ENCODE results near the gene ZMAT5. TPM values are rescaled to one million over a fixed set of nuclear protein-coding genes. Genes with fewer than 3 reads are reported as not detected.

The ZMAT5 gene, protein sequence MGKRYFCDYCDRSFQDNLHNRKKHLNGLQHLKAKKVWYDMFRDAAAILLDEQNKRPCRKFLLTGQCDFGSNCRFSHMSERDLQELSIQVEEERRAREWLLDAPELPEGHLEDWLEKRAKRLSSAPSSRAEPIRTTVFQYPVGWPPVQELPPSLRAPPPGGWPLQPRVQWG
- total RNA-seq, result 28.6 and 36.1 TPM in 2 replicates

DNA sequence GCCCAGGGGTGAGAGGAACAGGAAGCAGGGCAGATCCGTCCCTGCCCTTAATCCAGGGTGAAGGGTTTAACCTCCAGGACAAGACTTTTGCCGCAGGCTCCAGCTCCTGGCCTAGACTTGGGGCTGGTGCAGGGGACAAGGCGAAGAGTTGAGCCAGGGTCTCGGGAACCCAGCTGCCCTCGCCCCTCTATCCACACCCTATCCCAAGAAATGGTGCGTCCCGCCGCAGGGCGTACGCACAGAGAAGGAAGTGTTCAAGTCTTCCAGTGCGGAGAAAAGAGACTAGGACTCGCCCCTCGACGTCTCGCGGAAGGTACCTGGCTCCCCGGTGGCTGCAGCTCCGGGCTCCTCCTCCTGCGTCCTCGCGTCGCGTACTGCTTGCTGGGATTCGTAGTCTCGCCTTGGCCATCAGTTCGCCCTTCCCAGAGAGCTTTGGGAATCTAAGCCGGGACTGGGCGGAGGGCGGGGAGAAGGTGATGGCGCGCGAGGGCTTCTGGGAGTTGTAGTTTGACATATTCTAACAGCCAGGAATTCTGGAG lies at the start of gene ZMAT5:
ZMAT5 (minus strand) TSS at position 376 of the 539 bp plus-strand sequence. CDS start 18,463 bp downstream, outside the sequence.

DNA sequence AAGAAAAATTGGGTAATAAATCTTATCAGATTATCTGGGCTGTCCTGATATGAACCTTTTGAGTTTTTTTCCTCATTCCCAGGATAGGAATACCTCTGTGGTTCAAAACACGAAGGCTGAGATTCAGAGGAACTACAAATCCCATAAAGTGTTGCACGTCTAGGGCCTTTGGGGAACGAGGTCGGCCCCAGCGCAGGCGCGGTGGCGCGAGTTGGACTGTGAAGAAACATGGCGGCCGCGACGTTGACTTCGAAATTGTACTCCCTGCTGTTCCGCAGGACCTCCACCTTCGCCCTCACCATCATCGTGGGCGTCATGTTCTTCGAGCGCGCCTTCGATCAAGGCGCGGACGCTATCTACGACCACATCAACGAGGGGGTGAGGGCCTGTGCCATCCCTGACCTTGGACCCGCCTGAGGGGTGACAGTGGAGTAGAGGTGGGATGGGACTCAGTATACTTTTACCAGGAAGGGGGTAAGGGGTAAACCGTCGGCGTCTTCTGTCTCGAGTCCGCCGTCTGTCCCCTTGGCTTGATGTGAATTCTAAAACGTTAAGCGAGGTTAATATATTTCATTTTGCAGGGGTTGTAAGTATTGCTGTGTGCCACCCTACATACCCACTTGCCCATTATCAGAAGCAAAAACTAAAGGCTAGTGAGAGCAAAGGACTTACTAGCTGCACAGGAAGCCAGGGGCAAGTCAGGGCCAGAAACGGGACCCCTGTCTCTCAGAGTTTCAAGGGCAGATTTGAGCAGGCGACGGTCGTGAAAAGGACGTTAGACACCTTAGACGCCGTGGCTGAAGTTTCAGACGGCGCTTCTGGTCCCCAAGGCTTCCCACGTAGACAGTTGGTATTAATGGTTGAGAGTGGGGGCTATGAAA lies 604 bp upstream of the ZMAT5 start, which contains the start of gene UQCR10:
UQCR10 (plus strand) TSS at position 199 of the 881 bp plus-strand sequence; CDS start at position 229, 30 bp downstream.

DNA sequence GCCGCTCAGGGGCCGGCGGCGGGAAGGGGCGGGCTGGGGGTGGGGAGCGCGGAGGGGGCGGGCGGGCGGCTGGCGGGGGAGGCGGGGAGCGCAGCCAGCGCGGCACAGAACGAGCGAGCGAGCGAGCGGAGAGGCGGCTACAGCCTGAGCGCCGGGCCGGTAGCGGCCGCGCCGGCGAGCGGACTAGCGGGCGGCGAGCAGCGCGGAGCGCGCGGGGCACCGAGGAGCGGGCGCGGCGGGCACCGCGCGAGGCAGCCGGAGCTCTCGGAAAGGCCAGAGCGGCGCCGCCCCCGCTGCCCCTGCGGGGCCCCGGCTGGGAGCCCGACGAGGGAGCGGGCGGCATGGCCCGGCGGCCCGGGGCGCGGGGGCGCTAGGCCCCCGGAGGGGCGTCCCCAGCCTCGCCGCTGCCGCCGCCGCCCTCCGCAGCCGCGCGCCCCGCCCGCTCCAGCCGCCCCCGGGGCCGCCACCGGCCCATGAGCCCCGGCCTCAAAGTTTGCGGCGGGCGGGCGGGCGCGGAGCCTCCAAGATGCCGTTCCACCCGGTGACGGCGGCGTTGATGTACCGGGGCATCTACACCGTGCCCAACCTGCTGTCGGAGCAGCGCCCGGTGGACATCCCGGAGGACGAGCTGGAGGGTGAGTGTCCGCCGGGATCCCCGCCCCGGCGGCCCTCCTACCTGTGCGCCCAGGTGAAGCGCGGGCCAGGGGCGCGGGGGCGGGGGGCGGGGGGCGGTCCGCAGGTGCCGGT lies 46.7 kb downstream of the ZMAT5 start, which contains the start of gene CABP7:
CABP7 (plus strand) TSS at position 105 of the 747 bp plus-strand sequence; CDS start at position 527, 422 bp downstream.

Other genes starting within 250 kb of the ZMAT5 start
- 33.9 and 38.8 TPM in 2 replicates for gene THOC5, start 213.2 kb downstream of the ZMAT5 start, total RNA-seq
- 32.2 and 32.4 TPM in 2 replicates for gene NIPSNAP1, start 185.9 kb downstream of the ZMAT5 start, total RNA-seq
- 123 and 124 TPM in 2 replicates for gene NF2, start 163.4 kb downstream of the ZMAT5 start, total RNA-seq
- not detected in 2 replicates for gene CABP7, start 47.0 kb downstream of the ZMAT5 start, total RNA-seq
- 80.6 and 91.3 TPM in 2 replicates for gene UQCR10, start 362 bp upstream of the ZMAT5 start, total RNA-seq
- 31.2 and 33.4 TPM in 2 replicates for gene ASCC2, start 71.3 kb upstream of the ZMAT5 start, total RNA-seq
- gene MTMR3, start 116.2 kb upstream of the ZMAT5 start, total RNA-seq, result 11.9 and 12.8 TPM in 2 replicates